ENCODE data around the gene ADSS1. TPM values are rescaled to one million over a fixed set of nuclear protein-coding genes. Genes with fewer than 3 reads are reported as not detected.

ADSS1 gene
- polyA plus RNA-seq, 1 donor (not counting 4 experiments of a cell fraction or from before 2014, with no cell fraction given): 1.7 TPM

DNA sequence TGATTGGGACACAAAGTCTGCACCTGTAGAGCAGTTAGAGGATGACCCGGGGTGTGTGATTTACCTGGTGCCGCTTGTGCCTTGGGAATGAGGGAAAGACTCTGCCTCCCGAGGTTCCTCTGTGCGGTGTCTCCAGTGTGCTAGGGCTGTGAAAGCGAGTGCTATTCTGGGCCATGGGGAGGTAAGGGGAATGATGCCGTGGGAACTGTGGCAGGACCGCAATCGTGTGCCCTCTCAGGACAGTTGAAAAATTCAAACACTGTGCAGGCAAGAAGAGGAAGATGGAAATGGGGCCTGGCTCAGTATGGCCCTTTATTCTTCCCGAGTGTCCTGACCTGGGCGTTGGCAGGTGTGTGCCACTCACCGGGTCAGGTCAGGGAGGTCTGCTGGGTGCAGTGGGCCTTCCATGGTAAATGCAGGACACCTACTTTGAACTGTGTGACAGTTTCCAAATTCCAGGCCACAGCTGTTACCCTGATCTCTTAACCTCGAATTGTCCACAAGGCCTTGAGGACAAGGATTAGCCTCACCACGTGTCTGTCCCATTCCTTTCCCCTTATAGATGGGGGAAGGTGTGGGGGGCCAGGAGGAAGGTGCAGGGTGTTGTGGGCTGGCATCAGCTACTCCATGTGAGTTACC lies 30.3 kb downstream of the ADSS1 start:
- Histone ChIP-seq H3K4me2 (ENCODE audit: control insufficient read depth, extremely low read depth, insufficient read depth, low read depth, low read length) (peak overlapping the region; percentile 96), H3K36me3 (ENCODE audit: control insufficient read depth in 2 of 2, extremely low read depth in 1 of 2, insufficient read depth in 2 of 2, low read length in 2 of 2) (peaks cover 20 to 21% of the 10 kb centered on the region in 2 experiments), H3K27me3 (ENCODE audit: control insufficient read depth, extremely low read depth, insufficient read depth, low read length) (no peaks in the 10 kb centered on the region), H3K9me3 (ENCODE audit: control insufficient read depth, low read depth, low read length) (no peaks in the 10 kb centered on the region), H2AFZ (ENCODE audit: control insufficient read depth, low read length) (no peak overlapping the region), H3K79me2 (ENCODE audit: control insufficient read depth, insufficient read depth, low read length) (peaks cover 39% of the 10 kb centered on the region), H3K27ac (ENCODE audit: control insufficient read depth, insufficient read depth, low read length) (peak overlapping the region; percentile 84), H3K9ac (ENCODE audit: control insufficient read depth, extremely low read depth, insufficient read depth, low read length) (peak overlapping the region; percentile 93), H3K9me1 (ENCODE audit: control insufficient read depth, extremely low read depth, insufficient read depth, low read length) (no peaks in the 10 kb centered on the region), H3K4me1 (ENCODE audit: control insufficient read depth, extremely low read depth, insufficient read depth, low read length) (peaks cover 26% of the 10 kb centered on the region), H4K20me1 (ENCODE audit: control insufficient read depth, extremely low read depth, insufficient read depth, low read length) (peaks cover 3% of the 10 kb centered on the region), H3K4me3 (ENCODE audit: control insufficient read depth in 2 of 3, extremely low read depth in 1 of 3, insufficient read depth in 2 of 3, low read depth in 1 of 3, low read length in 3 of 3) (peak overlapping the region; percentile 79 to 97 (median 86))
- DNase-seq (ENCODE audit: low read depth, low spot score) (no peak), FAIRE-seq (no peak)
- dilution Hi-C loops (cut with MboI; ENCODE audit: extremely low pct_ligation_motif_present, low sequenced_read_pairs): loop anchor here (10.0 kb wide), 1 partner anchor 70 kb away; no protein-coding TSS in a partner anchor
- no peak for TF ChIP-seq EZH2 (IDR thresholded peaks at IDR 0.05; ENCODE audit: low read length)
- TF ChIP-seq, protein P1, sequence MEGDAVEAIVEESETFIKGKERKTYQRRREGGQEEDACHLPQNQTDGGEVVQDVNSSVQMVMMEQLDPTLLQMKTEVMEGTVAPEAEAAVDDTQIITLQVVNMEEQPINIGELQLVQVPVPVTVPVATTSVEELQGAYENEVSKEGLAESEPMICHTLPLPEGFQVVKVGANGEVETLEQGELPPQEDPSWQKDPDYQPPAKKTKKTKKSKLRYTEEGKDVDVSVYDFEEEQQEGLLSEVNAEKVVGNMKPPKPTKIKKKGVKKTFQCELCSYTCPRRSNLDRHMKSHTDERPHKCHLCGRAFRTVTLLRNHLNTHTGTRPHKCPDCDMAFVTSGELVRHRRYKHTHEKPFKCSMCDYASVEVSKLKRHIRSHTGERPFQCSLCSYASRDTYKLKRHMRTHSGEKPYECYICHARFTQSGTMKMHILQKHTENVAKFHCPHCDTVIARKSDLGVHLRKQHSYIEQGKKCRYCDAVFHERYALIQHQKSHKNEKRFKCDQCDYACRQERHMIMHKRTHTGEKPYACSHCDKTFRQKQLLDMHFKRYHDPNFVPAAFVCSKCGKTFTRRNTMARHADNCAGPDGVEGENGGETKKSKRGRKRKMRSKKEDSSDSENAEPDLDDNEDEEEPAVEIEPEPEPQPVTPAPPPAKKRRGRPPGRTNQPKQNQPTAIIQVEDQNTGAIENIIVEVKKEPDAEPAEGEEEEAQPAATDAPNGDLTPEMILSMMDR (optimal IDR thresholded peaks at IDR 0.05 in 1 of 3, IDR thresholded peaks at IDR 0.05 in 1 of 3, conservative IDR thresholded peaks at IDR 0.05 in 1 of 3; ENCODE audit: extremely low read depth in 1 of 3, insufficient read depth in 2 of 3, low read length in 3 of 3): no peak

DNA sequence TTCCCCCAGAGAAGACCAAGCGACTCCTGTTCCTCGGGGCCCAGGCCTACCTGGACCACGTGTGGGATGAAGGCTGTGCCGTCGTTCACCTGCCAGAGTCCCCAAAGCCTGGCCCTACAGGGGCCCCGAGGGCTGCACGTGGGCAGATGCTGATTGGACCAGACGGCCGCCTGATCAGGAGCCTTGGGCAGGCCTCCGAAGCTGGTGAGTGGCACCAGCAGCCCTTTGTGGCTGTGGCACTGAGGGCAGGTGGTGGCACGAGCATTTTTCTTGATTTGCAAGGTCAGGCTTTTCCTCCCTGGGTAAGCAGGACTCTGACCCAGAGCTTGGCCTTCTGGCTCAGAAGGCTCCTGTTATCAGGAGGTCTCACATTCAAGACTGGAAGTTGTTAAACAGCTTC lies 31.6 kb downstream of the ADSS1 start:
- Histone ChIP-seq H2AFZ (ENCODE audit: control insufficient read depth, low read length) (no peak overlapping the region), H3K27ac (ENCODE audit: control insufficient read depth, insufficient read depth, low read length) (no peak overlapping the region), H3K4me2 (ENCODE audit: control insufficient read depth, extremely low read depth, insufficient read depth, low read depth, low read length) (no peak overlapping the region), H3K27me3 (ENCODE audit: control insufficient read depth, extremely low read depth, insufficient read depth, low read length) (no peaks in the 10 kb centered on the region), H3K9ac (ENCODE audit: control insufficient read depth, extremely low read depth, insufficient read depth, low read length) (no peak overlapping the region), H3K4me1 (ENCODE audit: control insufficient read depth, extremely low read depth, insufficient read depth, low read length) (peaks cover 13% of the 10 kb centered on the region), H3K4me3 (ENCODE audit: control insufficient read depth in 2 of 3, extremely low read depth in 1 of 3, insufficient read depth in 2 of 3, low read depth in 1 of 3, low read length in 3 of 3) (no peak overlapping the region), H4K20me1 (ENCODE audit: control insufficient read depth, extremely low read depth, insufficient read depth, low read length) (peaks cover 3% of the 10 kb centered on the region), H3K9me3 (ENCODE audit: control insufficient read depth, low read depth, low read length) (no peaks in the 10 kb centered on the region), H3K9me1 (ENCODE audit: control insufficient read depth, extremely low read depth, insufficient read depth, low read length) (no peaks in the 10 kb centered on the region), H3K79me2 (ENCODE audit: control insufficient read depth, insufficient read depth, low read length) (peaks cover 39% of the 10 kb centered on the region), H3K36me3 (ENCODE audit: control insufficient read depth in 2 of 2, extremely low read depth in 1 of 2, insufficient read depth in 2 of 2, low read length in 2 of 2) (peaks cover 23% of the 10 kb centered on the region in 2 experiments)
- TF ChIP-seq, protein P1 (optimal IDR thresholded peaks at IDR 0.05 in 1 of 3, IDR thresholded peaks at IDR 0.05 in 1 of 3, conservative IDR thresholded peaks at IDR 0.05 in 1 of 3; ENCODE audit: extremely low read depth in 1 of 3, insufficient read depth in 2 of 3, low read length in 3 of 3): no peak
- TF ChIP-seq EZH2 (IDR thresholded peaks at IDR 0.05; ENCODE audit: low read length): no peak
- DNase-seq (ENCODE audit: low read depth, low spot score): no peak
- FAIRE-seq: no peak
- dilution Hi-C loops (cut with MboI; ENCODE audit: extremely low pct_ligation_motif_present, low sequenced_read_pairs): loop anchor here (10.0 kb wide), 1 partner anchor 69 kb away; no protein-coding TSS in a partner anchor

All from keratinocyte (primary cell).